WTC11 (cell line): ENCODE data around the gene NPB. TPM values are rescaled to one million over a fixed set of nuclear protein-coding genes. Genes with fewer than 3 reads are reported as not detected.

ENCODE experiments used
- ATAC-seq: fragments of 200-7000 bp; cut with Tn5 transposase; 2 replicates; pipeline ENCODE4 v1.10.0; 2021; ENCODE audit warnings: mild to moderate bottlenecking, moderate library complexity
- CTCF ChIA-PET: fragments of 300-600 bp; sonication (Branson Sonifier 250); formaldehyde crosslinking; loops from one replicate; lab custom pipeline; 2021; ENCODE audit warnings: antibody characterized with exemption; lab: Charles Lee
- POLR2A ChIA-PET: fragments of 350-600 bp; sonication (Branson Sonifier 250); formaldehyde crosslinking; loops from one replicate; lab custom pipeline; 2021; ENCODE audit warnings: antibody characterized with exemption; lab: Charles Lee
- DNase-seq: peaks from one replicate; pipeline ENCODE4 v3.0.0; 2021; ENCODE audit warnings: low spot score
- H3K27ac Mint-ChIP-seq: 2 replicates; pipeline ENCODE4 v1.8.0; 2021; ENCODE audit warnings: mixed read lengths
- H3K27me3 Mint-ChIP-seq: 2 replicates; pipeline ENCODE4 v1.8.0; 2021; ENCODE audit warnings: low read depth, mild to moderate bottlenecking, moderate library complexity, mixed read lengths
- H3K36me3 Mint-ChIP-seq: 2 replicates; pipeline ENCODE4 v1.8.0; 2021; ENCODE audit warnings: mixed read lengths
- H3K4me1 Mint-ChIP-seq: 2 replicates; pipeline ENCODE4 v1.8.0; 2022; ENCODE audit warnings: mixed read lengths
- H3K4me3 Mint-ChIP-seq: 2 replicates; pipeline ENCODE4 v1.8.0; 2021; ENCODE audit warnings: mild to moderate bottlenecking, moderate library complexity, mixed read lengths
- H3K9me3 Mint-ChIP-seq: 2 replicates; pipeline ENCODE4 v1.8.0; 2021; ENCODE audit warnings: mixed read lengths
- AR ChIP-seq: fragments of 250-450 bp; sonication (Bioruptor Pico); IDR thresholded peaks from 2 replicates; pipeline ENCODE4 v1.9.0; 2021; ENCODE audit warnings: mild to moderate bottlenecking
- ATF1 ChIP-seq: sonication (generic); formaldehyde crosslinking; IDR thresholded peaks from 2 replicates; pipeline ENCODE4 v1.8.1; 2023; ENCODE audit warnings: mild to moderate bottlenecking, moderate library complexity, missing genetic modification reagents
- CBFB ChIP-seq: sonication (generic); formaldehyde crosslinking; IDR thresholded peaks from 2 replicates; pipeline ENCODE4 v1.8.1; 2022; ENCODE audit warnings: mild to moderate bottlenecking, low read depth, missing genetic modification reagents
- EMX1 ChIP-seq: fragments of 250-450 bp; sonication (Bioruptor Pico); IDR thresholded peaks from 2 replicates; pipeline ENCODE4 v1.8.0; 2021; ENCODE audit warnings: mild to moderate bottlenecking
- ESRRA ChIP-seq: sonication (generic); formaldehyde crosslinking; IDR thresholded peaks from 2 replicates; pipeline ENCODE4 v1.8.1; 2022; ENCODE audit warnings: mild to moderate bottlenecking, missing genetic modification reagents, borderline replicate concordance
- ETV6 ChIP-seq: sonication (generic); formaldehyde crosslinking; IDR thresholded peaks from 2 replicates; pipeline ENCODE4 v1.8.1; 2022; ENCODE audit warnings: mild to moderate bottlenecking, missing genetic modification reagents
- JUN ChIP-seq: sonication (generic); formaldehyde crosslinking; IDR thresholded peaks from 2 replicates; pipeline ENCODE4 v1.8.0; 2023; ENCODE audit warnings: mild to moderate bottlenecking, missing genetic modification reagents
- MAX ChIP-seq: sonication (generic); formaldehyde crosslinking; IDR thresholded peaks from 2 replicates; pipeline ENCODE4 v1.8.0; 2022; ENCODE audit warnings: mild to moderate bottlenecking, missing genetic modification reagents
- NFATC4 ChIP-seq: fragments of 250-450 bp; sonication (Bioruptor Pico); IDR thresholded peaks from 2 replicates; pipeline ENCODE4 v1.9.0; 2021; ENCODE audit warnings: mild to moderate bottlenecking
- NR3C1 ChIP-seq: sonication (generic); formaldehyde crosslinking; conservative IDR thresholded peaks from 2 replicates; pipeline ENCODE4 v1.8.1; 2023; ENCODE audit warnings: low read depth, mild to moderate bottlenecking, missing genetic modification reagents
- SP1 ChIP-seq: sonication (generic); formaldehyde crosslinking; conservative IDR thresholded peaks from 2 replicates; pipeline ENCODE4 v1.8.1; 2022; ENCODE audit warnings: missing genetic modification reagents
- TCF7 ChIP-seq: sonication (generic); formaldehyde crosslinking; IDR thresholded peaks from 2 replicates; pipeline ENCODE4 v1.8.0; 2022; ENCODE audit warnings: mild to moderate bottlenecking, low read depth, missing genetic modification reagents, moderate library complexity
- TP53 ChIP-seq: sonication (generic); formaldehyde crosslinking; IDR thresholded peaks from 2 replicates; pipeline ENCODE4 v1.8.1; 2023; ENCODE audit warnings: mild to moderate bottlenecking, missing genetic modification reagents
- ZNF232 ChIP-seq: sonication (generic); formaldehyde crosslinking; IDR thresholded peaks from 2 replicates; pipeline ENCODE4 v1.8.0; 2022; ENCODE audit warnings: mild to moderate bottlenecking, missing genetic modification reagents
- ZNF263 ChIP-seq: sonication (generic); formaldehyde crosslinking; IDR thresholded peaks from 2 replicates; pipeline ENCODE4 v1.8.1; 2022; ENCODE audit warnings: low read depth, mild to moderate bottlenecking, moderate library complexity, missing genetic modification reagents
- ZNF281 ChIP-seq: sonication (generic); formaldehyde crosslinking; IDR thresholded peaks from 2 replicates; pipeline ENCODE4 v1.8.0; 2023; ENCODE audit warnings: mild to moderate bottlenecking, missing genetic modification reagents
- ZNF512 ChIP-seq: sonication (generic); formaldehyde crosslinking; IDR thresholded peaks from 2 replicates; pipeline ENCODE4 v1.8.1; 2022; ENCODE audit warnings: missing genetic modification reagents, borderline replicate concordance
- ZNF671 ChIP-seq: fragments of 250-450 bp; sonication (Bioruptor Pico); IDR thresholded peaks from 2 replicates; pipeline ENCODE4 v1.8.0; 2021; ENCODE audit warnings: mild to moderate bottlenecking
- ZSCAN18 ChIP-seq: fragments of 250-450 bp; sonication (Bioruptor Pico); IDR thresholded peaks from 2 replicates; pipeline ENCODE4 v2.1.2; 2022; ENCODE audit warnings: mild to moderate bottlenecking, moderate library complexity
- total RNA-seq: library from RNA; stranded (reverse); gene quantifications from 3 replicates; pipeline ENCODE4 v1.2.3, GENCODE V29; 2021

Gene NPB
- total RNA-seq, 1 experiment from 2014 or later = 1.9 TPM

GRCh38 chr17:81911969-81912368 lies 9.9 kb downstream of the NPB start (continued):
- TF ChIP-seq ZSCAN18 = no peak
- no peak for TF ChIP-seq MAX (CRISPR knock-in tag)

- TF ChIP-seq ZNF512 (no peak), ZNF232 (CRISPR knock-in tag) (no peak), AR (no peak), NR3C1 (no peak), MAX (CRISPR knock-in tag) (no peak), ZNF263 (CRISPR knock-in tag) (no peak), ETV6 (no peak), ZNF671 (CRISPR knock-in tag) (no peak), EMX1 (CRISPR knock-in tag) (no peak)
- CTCF ChIA-PET = interaction anchor here (1.6 to 3.4 kb wide), 3 partner anchors 11 to 107 kb away, joined by 5 to 15 read pairs (median 12); no protein-coding TSS in a partner anchor
- Mint-ChIP-seq H3K27ac (peak overlapping the region; percentile 34; the same call in 1 of the 2 replicates), H3K9me3 (no peaks in the 10 kb centered on the region), H3K36me3 (peaks cover 17% of the 10 kb centered on the region), H3K4me1 (peaks cover 11% of the 10 kb centered on the region), H3K27me3 (no peaks in the 10 kb centered on the region), H3K4me3 (peak overlapping the region; percentile 62; the same call in 1 of the 2 replicates)
- no peak for ATAC-seq
- POLR2A ChIA-PET = interaction anchor here (1.0 to 2.0 kb wide), 2 partner anchors 11 to 43 kb away, joined by 3 to 7 read pairs; no protein-coding TSS in a partner anchor
- DNase-seq = no peak
Measured at GRCh38 chr17:81912441-81913309, 10.6 kb downstream of the NPB start.

- no peak overlapping the region for H3K4me3 Mint-ChIP-seq
- no peak for TF ChIP-seq TP53 (CRISPR knock-in tag)
- TF ChIP-seq TCF7 (CRISPR knock-in tag) = no peak
- no peak for TF ChIP-seq NFATC4
- TF ChIP-seq AR = no peak
- TF ChIP-seq ZNF281 (CRISPR knock-in tag) = no peak
- no peak for TF ChIP-seq CBFB (CRISPR knock-in tag)
- no peak for TF ChIP-seq JUN (CRISPR knock-in tag)
- no peak for TF ChIP-seq ESRRA (CRISPR knock-in tag)
- no peak for TF ChIP-seq ATF1 (CRISPR knock-in tag)
- TF ChIP-seq SP1 = no peak
Measured at GRCh38 chr17:81913394-81914102, 11.5 kb downstream of the NPB start.

More at GRCh38 chr17:81913394-81914102, 11.5 kb downstream of the NPB start:
- Mint-ChIP-seq H3K9me3 (no peaks in the 10 kb centered on the region), H3K36me3 (peaks cover 17% of the 10 kb centered on the region), H3K27ac (peak overlapping the region; percentile 34; the same call in 1 of the 2 replicates), H3K27me3 (no peaks in the 10 kb centered on the region), H3K4me1 (peaks cover 16% of the 10 kb centered on the region)
- ATAC-seq (no peak), DNase-seq (no peak)
- ChIA-PET CTCF (no interaction called here), POLR2A (interaction anchor here (2.0 kb wide), 1 partner anchor 10 kb away, joined by 7 read pairs; no protein-coding TSS in a partner anchor)
